DMS 273 (cell line): ENCODE results near the gene CUL3.
A peak's percentile ranks its signal among the peaks of the same experiment; 100 is the strongest.
"Not testable (repeated sequence)": the region's sequence is repeated elsewhere in the genome, so short reads cannot be mapped to it uniquely, and the experiment has no call there.

Experiments
- DNase-seq: peaks from one replicate; lab custom pipeline; 2025; ENCODE audit not compliant: unreplicated experiment; lab: John Stamatoyannopoulos, UW

CUL3 gene

GRCh38 chr2:224583033-224583432 lies 2.1 kb downstream of the CUL3 start:
- DNase-seq: not testable (repeated sequence)

DNA sequence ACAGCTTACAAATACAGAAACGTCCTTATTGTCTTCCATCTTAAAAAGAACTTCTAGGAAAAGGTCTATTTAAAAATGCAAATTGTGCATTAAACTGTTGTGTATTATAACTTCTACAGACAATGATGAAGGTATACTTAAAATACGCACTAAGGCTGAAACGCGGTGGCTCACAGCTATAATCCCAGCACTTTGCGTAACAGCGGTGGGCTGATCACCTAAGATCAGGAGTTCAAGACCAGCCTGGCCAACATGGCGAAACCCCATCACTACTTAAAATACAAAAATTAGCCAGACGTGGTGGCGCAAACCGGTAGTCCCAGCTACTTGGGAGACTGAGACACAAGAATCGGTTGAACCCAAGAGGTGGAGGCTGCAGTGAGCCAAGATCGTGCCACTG lies 4.9 kb downstream of the CUL3 start:
- no peak for DNase-seq

- no peak for DNase-seq
Measured at GRCh38 chr2:224579411-224579810, 5.8 kb downstream of the CUL3 start.

GRCh38 chr2:224577541-224577940 lies 7.6 kb downstream of the CUL3 start:
- no peak for DNase-seq

DNA sequence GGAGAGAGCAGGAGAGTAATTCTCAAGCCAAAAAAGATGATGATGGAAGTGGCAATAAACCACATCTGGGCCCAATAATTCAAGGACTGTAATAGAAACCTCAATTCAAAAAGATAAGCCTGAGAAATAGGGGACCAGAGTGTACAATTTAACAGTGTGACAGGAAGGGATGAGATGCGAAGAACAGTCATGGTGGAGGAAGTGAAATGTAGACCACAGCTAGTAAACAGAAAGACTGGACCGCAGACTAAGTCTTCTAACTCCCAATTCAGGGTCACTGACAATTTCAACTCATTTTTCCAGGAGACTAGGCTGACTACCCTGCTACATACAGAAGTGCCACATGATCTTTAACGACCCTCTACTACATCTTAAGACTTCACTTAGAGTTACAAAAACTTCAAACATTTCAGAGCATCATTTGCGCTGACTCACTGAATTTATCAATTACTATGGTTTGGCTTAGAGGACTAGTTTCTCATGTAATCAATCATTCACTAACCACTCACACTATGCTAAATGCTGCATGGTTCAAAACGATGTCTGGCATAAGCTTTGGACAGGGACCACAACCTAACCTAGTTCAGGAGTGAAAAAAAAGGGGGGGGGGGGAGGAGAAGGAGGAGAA lies 9.0 kb downstream of the CUL3 start:
- DNase-seq: no peak

DNA sequence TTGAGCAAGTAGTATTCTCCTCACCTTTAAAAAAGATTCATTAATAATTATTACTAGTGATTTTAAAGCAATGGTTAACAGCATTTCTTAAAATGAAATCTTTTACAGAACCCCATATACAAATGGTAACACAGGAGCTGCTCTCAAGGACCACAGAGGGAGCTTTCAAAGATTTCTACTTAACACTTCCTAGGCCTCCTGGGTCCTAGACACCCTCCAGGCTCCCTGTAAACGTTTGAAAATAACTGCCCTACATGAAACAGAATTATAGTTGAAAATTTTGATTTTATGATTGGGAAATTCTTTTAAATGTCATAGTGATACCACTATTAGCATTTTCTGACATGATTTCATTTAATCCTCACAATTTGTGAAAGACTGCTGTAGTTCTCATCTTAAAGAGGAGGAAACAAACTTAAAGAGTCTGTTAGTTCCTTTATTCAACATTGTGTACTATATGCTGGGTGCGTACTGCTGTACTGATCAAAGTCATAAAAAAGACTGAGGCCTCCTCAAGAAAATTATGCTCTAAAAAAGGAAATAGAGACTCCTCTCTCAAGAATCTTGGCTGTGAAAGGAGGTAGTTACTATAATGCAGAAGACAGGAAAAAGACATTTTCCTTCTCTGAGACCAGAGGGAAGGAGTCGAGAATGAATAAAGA lies 10.6 kb downstream of the CUL3 start:
- no peak for DNase-seq

- no peak for DNase-seq
Measured at GRCh38 chr2:224573724-224574123, 11.4 kb downstream of the CUL3 start.

DNA sequence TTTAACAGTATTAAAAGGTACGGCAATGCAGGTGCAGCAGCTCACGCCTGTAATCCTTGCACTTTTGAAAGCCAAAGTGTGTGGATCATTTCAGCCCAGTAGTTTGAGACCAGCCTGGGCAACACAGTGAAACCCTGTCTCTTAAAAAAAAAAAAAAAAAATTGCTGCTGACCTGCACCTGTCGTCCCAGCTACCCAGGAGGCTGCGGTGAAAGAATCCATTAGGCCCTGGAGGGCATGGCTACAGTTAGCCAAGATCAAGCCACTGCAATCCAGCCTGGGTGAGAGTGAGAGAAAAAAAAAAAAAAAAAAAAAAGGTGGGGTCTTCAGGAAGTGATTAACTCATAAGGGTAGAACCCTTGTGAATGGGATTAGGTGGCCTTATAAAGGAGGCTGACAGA lies 12.8 kb downstream of the CUL3 start:
- no peak for DNase-seq

DNA sequence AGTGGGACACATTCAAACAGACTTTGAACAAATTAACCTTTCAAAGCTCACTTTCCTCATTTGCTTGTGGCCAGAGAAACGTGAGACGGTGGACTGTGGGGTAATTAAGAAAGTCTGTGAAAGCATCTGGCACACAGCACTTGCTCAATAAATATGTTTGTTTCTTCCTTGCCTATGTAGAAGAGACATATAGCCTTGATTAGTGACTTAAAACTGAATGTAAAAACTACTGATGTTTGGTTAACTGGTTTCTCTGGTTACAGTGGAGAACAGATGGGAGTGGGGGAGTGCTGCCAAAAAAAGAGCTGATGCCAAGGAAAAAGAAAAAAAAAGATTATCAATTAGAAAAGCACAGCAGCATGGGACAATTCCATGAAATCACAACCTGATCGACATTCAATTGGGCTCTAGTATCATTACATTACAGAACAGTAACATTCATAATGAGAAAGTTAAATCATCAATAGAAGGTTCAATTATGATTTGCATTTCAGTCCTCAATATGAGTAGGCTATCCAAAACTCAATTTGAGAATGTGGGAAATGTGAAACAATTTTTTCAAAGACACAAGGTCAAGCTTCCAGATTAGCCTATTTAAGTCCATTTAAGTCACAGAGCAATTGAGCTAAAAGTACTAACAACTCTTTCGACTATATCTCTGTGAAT lies 14.7 kb downstream of the CUL3 start:
- peak; percentile 72 for DNase-seq

- DNase-seq: no peak
Measured at GRCh38 chr2:224569654-224570053, 15.5 kb downstream of the CUL3 start.

DNA sequence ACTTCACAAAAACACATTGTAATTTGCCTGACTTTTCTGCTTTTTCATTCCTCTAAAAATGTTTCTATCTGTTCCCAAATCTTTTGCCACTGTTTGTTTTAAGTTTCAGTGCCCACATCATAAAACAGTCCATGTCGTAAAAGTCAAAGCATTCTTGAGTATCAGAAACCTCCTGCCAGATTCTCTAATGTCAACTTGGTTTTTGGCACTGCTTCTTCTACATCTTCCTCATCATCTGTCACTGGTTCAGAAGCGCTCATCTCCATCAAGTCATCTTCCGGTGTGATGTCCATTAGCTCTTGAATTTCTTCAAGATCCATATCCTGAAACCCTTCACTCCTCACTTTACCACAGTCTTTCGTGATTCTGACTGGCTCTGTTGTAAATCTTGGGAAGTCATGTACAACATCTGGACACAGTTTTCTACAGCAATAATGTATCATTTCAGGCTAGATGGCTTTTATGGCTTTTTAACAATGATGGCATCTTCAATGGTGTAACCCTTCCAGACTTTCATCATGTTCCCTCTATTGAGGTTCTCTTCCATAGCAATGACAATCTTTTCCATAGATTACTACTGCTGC lies 19.6 kb downstream of the CUL3 start:
- DNase-seq: no peak

GRCh38 chr2:224563537-224563936 lies 21.6 kb downstream of the CUL3 start:
- DNase-seq: no peak

DNA sequence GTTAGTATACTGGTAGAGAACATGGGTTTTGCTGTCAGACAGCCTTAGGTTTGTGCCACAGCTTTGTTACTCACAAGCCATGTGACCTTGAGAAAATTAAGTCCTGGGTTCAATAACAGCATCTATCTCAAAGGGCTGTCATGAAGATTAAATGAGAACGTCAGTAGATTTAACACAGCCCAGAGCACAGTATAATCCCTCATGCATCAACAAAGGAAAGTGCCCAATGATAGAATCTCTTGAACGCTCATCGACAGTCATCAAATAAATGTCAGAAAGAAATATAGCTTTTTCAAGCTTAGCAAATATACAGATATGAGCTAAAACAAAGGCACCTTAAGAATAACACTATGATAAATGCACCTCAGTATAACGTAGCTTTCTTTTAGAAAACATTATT lies 22.3 kb downstream of the CUL3 start:
- DNase-seq: no peak

GRCh38 chr2:224561234-224562005 lies 23.7 kb downstream of the CUL3 start:
- no peak for DNase-seq

GRCh38 chr2:224560549-224560948 lies 24.6 kb downstream of the CUL3 start:
- DNase-seq: no peak

- DNase-seq: no peak
Measured at GRCh38 chr2:224557610-224558009, 27.6 kb downstream of the CUL3 start.

- no peak for DNase-seq
Measured at GRCh38 chr2:224556381-224556780, 28.8 kb downstream of the CUL3 start.

GRCh38 chr2:224555823-224556366 lies 29.3 kb downstream of the CUL3 start:
- no peak for DNase-seq

- no peak for DNase-seq
Measured at GRCh38 chr2:224552771-224553170, 32.4 kb downstream of the CUL3 start.

- DNase-seq: no peak
Measured at GRCh38 chr2:224551693-224552092, 33.5 kb downstream of the CUL3 start.

- no peak for DNase-seq
Measured at GRCh38 chr2:224546926-224547325, 38.2 kb downstream of the CUL3 start.
